Urinary bladder (tissue), 4 donors: ENCODE measurements around the gene PARD3B. TPM values are rescaled to one million over a fixed set of nuclear protein-coding genes. Genes with fewer than 3 reads are reported as not detected.

Experiments used
- DNase-seq: peaks from one replicate; pipeline ENCODE4 v3.0.0-alpha.2; 2015; ENCODE audit errors: extremely low spot score
- H3K27ac ChIP-seq: one replicate; pipeline ENCODE4 v1.5.1; 2013; ENCODE audit warnings: low read depth, mild to moderate bottlenecking, moderate library complexity
- H3K36me3 ChIP-seq: one replicate; pipeline ENCODE4 v1.6.1; 2013; ENCODE audit warnings: mild to moderate bottlenecking, moderate library complexity; ENCODE audit not compliant: insufficient read depth
- H3K4me1 ChIP-seq: one replicate; pipeline ENCODE4 v1.6.1; 2013; ENCODE audit warnings: mild to moderate bottlenecking, moderate library complexity; ENCODE audit not compliant: insufficient read depth
- H3K4me3 ChIP-seq: one replicate; pipeline ENCODE4 v1.5.1; 2013; ENCODE audit warnings: low read depth, low read length
- WGBS: extraction: QIAGEN DNeasy Blood & Tissue Kit; methylation state at CpG from one replicate; pipeline ENCODE4 v1.1.7; 2013; 5-methylcytosine and 5-hydroxymethylcytosine counted together
- polyA plus RNA-seq: library from polyadenylated mRNA; stranded (reverse); fragments of 200-250 nt; gene quantifications from one replicate; pipeline ENCODE4 v1.2.3, GENCODE V29; 2013
- total RNA-seq: library from RNA; depleted of rRNA; stranded (reverse); fragments of >200 nt; gene quantifications from one replicate; pipeline ENCODE4 v1.2.3, GENCODE V29; 2014
- donor health status: healthy with polysubstance abuse.
- donor health status: healthy.

PARD3B gene
- total and polyA plus RNA-seq, 2 donors, result 9.1 to 42.9 TPM

- H3K36me3 ChIP-seq, result no peaks in the 10 kb centered on the region
- no peak overlapping the region for H3K27ac ChIP-seq
- H3K4me1 ChIP-seq, result no peaks in the 10 kb centered on the region
- WGBS, result 81% methylated on average over 11 of the region's 11 CpGs
- no peak for DNase-seq
- no peak overlapping the region for H3K4me3 ChIP-seq
Observed at GRCh38 chr2:205276116-205276777, 731.0 kb downstream of the PARD3B start.

DNA sequence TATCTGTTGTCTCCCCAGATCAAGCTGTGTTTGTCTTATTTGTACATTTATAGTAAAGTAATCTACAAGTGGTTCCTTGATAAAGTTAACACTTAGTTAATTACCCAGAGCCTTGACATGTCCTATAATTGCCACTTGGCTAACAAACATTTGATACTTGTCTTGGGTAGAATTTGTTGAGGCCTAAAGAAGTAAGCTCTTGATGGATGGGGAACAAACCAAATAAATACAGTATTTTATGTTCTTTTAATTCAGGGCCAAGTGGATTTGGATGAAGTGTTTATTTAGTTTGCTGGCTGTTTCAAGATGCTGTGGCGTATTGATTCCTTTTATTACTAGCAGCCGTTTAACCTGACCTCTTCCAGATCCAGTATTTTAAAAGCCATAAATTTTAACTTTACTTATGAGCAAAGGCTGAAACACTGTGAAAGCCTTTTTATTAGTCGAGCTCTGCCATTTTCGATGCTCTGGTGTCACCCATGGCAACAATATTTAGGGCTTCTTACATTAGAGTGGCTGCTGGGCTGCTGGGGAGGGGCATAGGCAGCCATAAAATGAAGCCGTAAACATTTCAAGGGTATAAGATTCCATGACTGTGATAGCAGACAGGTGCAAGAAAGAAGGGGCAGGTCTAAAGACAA lies 735.4 kb downstream of the PARD3B start:
- no peak for DNase-seq
- no peak overlapping the region for H3K4me3 ChIP-seq
- 53% methylated on average over 5 of the region's 5 CpGs for WGBS
- no peak overlapping the region for H3K27ac ChIP-seq
- no peaks in the 10 kb centered on the region for H3K36me3 ChIP-seq
- no peaks in the 10 kb centered on the region for H3K4me1 ChIP-seq

- Histone ChIP-seq H3K36me3 (no peaks in the 10 kb centered on the region), H3K4me3 (no peak overlapping the region), H3K4me1 (no peaks in the 10 kb centered on the region), H3K27ac (no peak overlapping the region)
- WGBS, result 88% methylated on average over 5 of the region's 5 CpGs
- DNase-seq, result no peak
Observed at GRCh38 chr2:205283736-205284270, 738.5 kb downstream of the PARD3B start.

- no peaks in the 10 kb centered on the region for H3K36me3 ChIP-seq
- WGBS, result 92% methylated on average over 1 of the region's 1 CpG
Observed at GRCh38 chr2:205284334-205284733, 739.1 kb downstream of the PARD3B start.

GRCh38 chr2:205287316-205287715 lies 742.0 kb downstream of the PARD3B start:
- Histone ChIP-seq H3K36me3 (no peaks in the 10 kb centered on the region), H3K27ac (no peak overlapping the region), H3K4me1 (no peaks in the 10 kb centered on the region), H3K4me3 (no peak overlapping the region)
- no peak for DNase-seq
- whole genome bisulfite sequencing, result 98% methylated on average over 4 of the region's 4 CpGs

More at GRCh38 chr2:205284334-205284733, 739.1 kb downstream of the PARD3B start:
- no peak overlapping the region for H3K4me3 ChIP-seq
- H3K27ac ChIP-seq, result no peak overlapping the region
- DNase-seq, result no peak
- no peaks in the 10 kb centered on the region for H3K4me1 ChIP-seq

GRCh38 chr2:205288686-205289085 lies 743.4 kb downstream of the PARD3B start:
- WGBS, result 94% methylated on average over 3 of the region's 3 CpGs
- H3K27ac ChIP-seq, result no peak overlapping the region
- H3K4me3 ChIP-seq, result no peak overlapping the region
- DNase-seq, result no peak
- no peaks in the 10 kb centered on the region for H3K4me1 ChIP-seq
- no peaks in the 10 kb centered on the region for H3K36me3 ChIP-seq

DNA sequence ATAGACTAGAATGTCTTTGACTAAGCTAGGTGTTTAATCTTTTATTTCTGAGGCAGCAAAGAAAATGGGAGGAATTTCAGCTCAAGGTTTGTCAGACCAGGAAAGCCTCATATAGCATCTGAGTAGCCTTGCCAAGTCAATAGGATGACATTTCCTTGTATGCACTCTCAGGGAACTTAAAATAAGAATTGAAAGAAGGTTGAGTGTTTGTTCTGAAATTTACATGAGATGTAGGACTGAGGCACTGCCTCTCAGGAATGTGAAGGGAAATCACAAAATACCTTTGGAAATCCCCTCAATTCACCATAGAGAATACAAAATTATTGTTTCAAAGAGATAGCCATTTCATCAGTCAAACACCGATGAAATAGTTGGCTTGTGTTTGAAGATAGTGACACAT lies 745.0 kb downstream of the PARD3B start:
- Histone ChIP-seq H3K4me3 (no peak overlapping the region), H3K27ac (no peak overlapping the region), H3K4me1 (no peaks in the 10 kb centered on the region), H3K36me3 (no peaks in the 10 kb centered on the region)
- DNase-seq, result no peak
- WGBS, result 95% methylated on average over 1 of the region's 1 CpG

- DNase-seq, result no peak
- H3K36me3 ChIP-seq, result no peaks in the 10 kb centered on the region
- no peaks in the 10 kb centered on the region for H3K4me1 ChIP-seq
- H3K27ac ChIP-seq, result no peak overlapping the region
- WGBS, result 94% methylated on average over 1 of the region's 1 CpG
- H3K4me3 ChIP-seq, result no peak overlapping the region
Observed at GRCh38 chr2:205292665-205293295, 747.5 kb downstream of the PARD3B start.

DNA sequence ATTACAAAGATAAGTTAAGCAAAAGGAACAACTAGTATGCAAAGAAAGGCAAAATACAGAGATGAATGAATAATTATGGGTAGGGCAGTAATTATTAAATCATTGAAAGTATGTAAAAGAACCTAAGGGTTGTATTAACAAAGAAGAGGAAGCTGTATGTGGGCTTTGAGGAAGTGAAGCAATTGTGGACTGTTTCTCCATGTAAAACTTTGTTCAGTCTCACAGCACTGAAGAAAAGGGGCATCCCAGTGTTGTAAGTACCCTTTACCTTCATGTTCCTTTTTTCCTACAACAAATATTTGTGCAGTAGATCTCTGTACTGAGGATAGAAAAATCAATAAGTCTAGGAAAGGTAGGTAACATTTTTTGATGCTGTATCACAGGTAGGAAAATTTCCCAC lies 748.3 kb downstream of the PARD3B start:
- Histone ChIP-seq H3K27ac (no peak overlapping the region), H3K4me3 (no peak overlapping the region), H3K36me3 (no peaks in the 10 kb centered on the region), H3K4me1 (no peaks in the 10 kb centered on the region)
- DNase-seq, result no peak

GRCh38 chr2:205296959-205297358 lies 751.7 kb downstream of the PARD3B start:
- Histone ChIP-seq H3K4me1 (no peaks in the 10 kb centered on the region), H3K4me3 (no peak overlapping the region), H3K36me3 (no peaks in the 10 kb centered on the region), H3K27ac (no peak overlapping the region)
- 98% methylated on average over 4 of the region's 4 CpGs for WGBS
- no peak for DNase-seq

GRCh38 chr2:205297368-205297767 lies 752.1 kb downstream of the PARD3B start:
- Histone ChIP-seq H3K36me3 (no peaks in the 10 kb centered on the region), H3K27ac (no peak overlapping the region), H3K4me1 (no peaks in the 10 kb centered on the region), H3K4me3 (no peak overlapping the region)
- DNase-seq, result no peak

- H3K4me1 ChIP-seq, result no peaks in the 10 kb centered on the region
- H3K4me3 ChIP-seq, result no peak overlapping the region
- DNase-seq, result no peak
- H3K36me3 ChIP-seq, result no peaks in the 10 kb centered on the region
- no peak overlapping the region for H3K27ac ChIP-seq
- WGBS, result 27% methylated on average over 4 of the region's 4 CpGs
Observed at GRCh38 chr2:205297846-205298245, 752.6 kb downstream of the PARD3B start.

GRCh38 chr2:205311201-205311600 lies 765.9 kb downstream of the PARD3B start:
- Histone ChIP-seq H3K4me1 (no peaks in the 10 kb centered on the region), H3K36me3 (no peaks in the 10 kb centered on the region), H3K4me3 (no peak overlapping the region), H3K27ac (no peak overlapping the region)
- no peak for DNase-seq
- 76% methylated on average over 5 of the region's 5 CpGs for WGBS

GRCh38 chr2:205321231-205321630 lies 776.0 kb downstream of the PARD3B start:
- H3K36me3 ChIP-seq, result no peaks in the 10 kb centered on the region
- WGBS, result 73% methylated on average over 2 of the region's 2 CpGs
- H3K27ac ChIP-seq, result no peak overlapping the region
- no peak overlapping the region for H3K4me3 ChIP-seq
- no peak for DNase-seq
- no peaks in the 10 kb centered on the region for H3K4me1 ChIP-seq
